ES-I3 (cell line): ENCODE data around the gene C11orf24.
"Not testable (repeated sequence)": the region's sequence is repeated elsewhere in the genome, so short reads cannot be mapped to it uniquely, and the experiment has no call there.

ENCODE experiments used
- H3K36me3 ChIP-seq: 2 replicates; pipeline ENCODE4 v1.6.1; 2013; ENCODE audit warnings: mild to moderate bottlenecking, low read length, control low read depth, moderate library complexity; ENCODE audit not compliant: insufficient read depth
- H3K4me1 ChIP-seq: 2 replicates; pipeline ENCODE4 v1.6.1; 2013; ENCODE audit warnings: mild to moderate bottlenecking, control low read depth, low read length; ENCODE audit not compliant: insufficient read depth
- H3K9ac ChIP-seq: 2 replicates; pipeline ENCODE4 v1.6.1; 2013; ENCODE audit warnings: low read depth, mild to moderate bottlenecking, low read length, moderate library complexity
- H3K9me3 ChIP-seq: 2 replicates; pipeline ENCODE4 v1.6.1; 2013; ENCODE audit warnings: mild to moderate bottlenecking, low read length, moderate library complexity; ENCODE audit not compliant: control insufficient read depth, insufficient read depth

C11orf24 gene

GRCh38 chr11:68258363-68258765 is 13.4 kb downstream of the C11orf24 start:
- no peaks in the 10 kb centered on the region for H3K9me3 ChIP-seq
- no peak overlapping the region for H3K9ac ChIP-seq
- H3K4me1 ChIP-seq: peaks cover 12% of the 10 kb centered on the region
- H3K36me3 ChIP-seq: peaks cover 8% of the 10 kb centered on the region

GRCh38 chr11:68257477-68258362 is 14.1 kb downstream of the C11orf24 start:
- Histone ChIP-seq H3K36me3 (peaks cover 8% of the 10 kb centered on the region), H3K4me1 (peaks cover 12% of the 10 kb centered on the region), H3K9ac (no peak overlapping the region), H3K9me3 (no peaks in the 10 kb centered on the region)

- Histone ChIP-seq H3K36me3 (no peaks in the 10 kb centered on the region), H3K4me1 (peaks cover 12% of the 10 kb centered on the region), H3K9ac (no peak overlapping the region), H3K9me3 (no peaks in the 10 kb centered on the region)
Measured at GRCh38 chr11:68256331-68256741, 15.4 kb downstream of the C11orf24 start.

- H3K4me1 ChIP-seq: peaks cover 12% of the 10 kb centered on the region
- H3K36me3 ChIP-seq: no peaks in the 10 kb centered on the region
- no peak overlapping the region for H3K9ac ChIP-seq
- no peaks in the 10 kb centered on the region for H3K9me3 ChIP-seq
Measured at GRCh38 chr11:68255526-68255925, 16.2 kb downstream of the C11orf24 start.

- Histone ChIP-seq H3K4me1 (peaks cover 12% of the 10 kb centered on the region), H3K36me3 (no peaks in the 10 kb centered on the region), H3K9ac (no peak overlapping the region), H3K9me3 (no peaks in the 10 kb centered on the region)
Measured at GRCh38 chr11:68254421-68254820, 17.4 kb downstream of the C11orf24 start.

- Histone ChIP-seq H3K9ac (no peak overlapping the region), H3K4me1 (peaks cover 7% of the 10 kb centered on the region), H3K36me3 (no peaks in the 10 kb centered on the region), H3K9me3 (no peaks in the 10 kb centered on the region)
Measured at GRCh38 chr11:68251765-68252164, 20.0 kb downstream of the C11orf24 start.

GRCh38 chr11:68244912-68245311 is 26.9 kb downstream of the C11orf24 start:
- H3K36me3 ChIP-seq, H3K9ac ChIP-seq, H3K4me1 ChIP-seq, H3K9me3 ChIP-seq: not testable (repeated sequence)

- H3K4me1 ChIP-seq, H3K36me3 ChIP-seq, H3K9ac ChIP-seq, H3K9me3 ChIP-seq: not testable (repeated sequence)
Measured at GRCh38 chr11:68243847-68244246, 27.9 kb downstream of the C11orf24 start.

- H3K36me3 ChIP-seq: no peaks in the 10 kb centered on the region
- no peaks in the 10 kb centered on the region for H3K4me1 ChIP-seq
- H3K9ac ChIP-seq: no peak overlapping the region
- H3K9me3 ChIP-seq: no peaks in the 10 kb centered on the region
Measured at GRCh38 chr11:68242616-68243015, 29.2 kb downstream of the C11orf24 start.

- no peaks in the 10 kb centered on the region for H3K36me3 ChIP-seq
- H3K4me1 ChIP-seq: no peaks in the 10 kb centered on the region
- peaks cover 2% of the 10 kb centered on the region; the same call in 1 of the 2 replicates for H3K9me3 ChIP-seq
- no peak overlapping the region for H3K9ac ChIP-seq
Measured at GRCh38 chr11:68231621-68232020, 40.2 kb downstream of the C11orf24 start.

GRCh38 chr11:68229601-68230000 is 42.2 kb downstream of the C11orf24 start:
- no peaks in the 10 kb centered on the region for H3K36me3 ChIP-seq
- peaks cover 6% of the 10 kb centered on the region; the same call in 1 of the 2 replicates for H3K9me3 ChIP-seq
- H3K4me1 ChIP-seq: no peaks in the 10 kb centered on the region
- H3K9ac ChIP-seq: no peak overlapping the region

- peaks cover 6% of the 10 kb centered on the region; the same call in 1 of the 2 replicates for H3K9me3 ChIP-seq
- no peaks in the 10 kb centered on the region for H3K4me1 ChIP-seq
- H3K9ac ChIP-seq: no peak overlapping the region
- no peaks in the 10 kb centered on the region for H3K36me3 ChIP-seq
Measured at GRCh38 chr11:68226421-68226820, 45.4 kb downstream of the C11orf24 start.

- Histone ChIP-seq H3K4me1 (no peaks in the 10 kb centered on the region), H3K9ac (no peak overlapping the region), H3K9me3 (peaks cover 6% of the 10 kb centered on the region; the same call in 1 of the 2 replicates), H3K36me3 (no peaks in the 10 kb centered on the region)
Measured at GRCh38 chr11:68224606-68225005, 47.2 kb downstream of the C11orf24 start.

- Histone ChIP-seq H3K4me1 (no peaks in the 10 kb centered on the region), H3K36me3 (no peaks in the 10 kb centered on the region), H3K9me3 (peaks cover 4% of the 10 kb centered on the region; the same call in 1 of the 2 replicates), H3K9ac (no peak overlapping the region)
Measured at GRCh38 chr11:68223275-68223674, 48.5 kb downstream of the C11orf24 start.

GRCh38 chr11:68221406-68221805 is 50.4 kb downstream of the C11orf24 start:
- no peak overlapping the region for H3K9ac ChIP-seq
- no peaks in the 10 kb centered on the region for H3K4me1 ChIP-seq
- H3K36me3 ChIP-seq: no peaks in the 10 kb centered on the region
- peaks cover 4% of the 10 kb centered on the region; the same call in 1 of the 2 replicates for H3K9me3 ChIP-seq
